ENCODE data around the gene VSTM1.

VSTM1 gene

DNA sequence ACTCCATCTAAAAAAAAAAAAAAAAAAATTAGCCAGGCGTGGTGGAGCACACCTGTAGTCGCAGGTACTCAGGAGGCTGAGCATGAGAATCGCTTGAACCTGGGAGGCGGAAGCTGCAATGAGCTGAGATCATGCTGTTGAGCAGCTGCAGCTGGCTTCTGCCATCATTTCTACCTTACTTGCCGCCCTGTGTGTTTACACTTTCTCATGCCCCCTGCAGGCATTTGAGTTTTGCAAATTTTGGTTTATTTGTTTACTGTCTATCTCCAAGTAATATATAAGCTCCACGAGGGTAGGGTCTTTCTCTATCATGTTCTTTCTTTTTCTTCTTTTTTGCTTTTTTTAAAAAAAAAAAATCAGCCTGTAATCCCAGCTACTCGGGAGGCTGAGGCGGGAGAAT is 54.3 kb downstream of the VSTM1 start:
- DNase-seq, result no peak

DNA sequence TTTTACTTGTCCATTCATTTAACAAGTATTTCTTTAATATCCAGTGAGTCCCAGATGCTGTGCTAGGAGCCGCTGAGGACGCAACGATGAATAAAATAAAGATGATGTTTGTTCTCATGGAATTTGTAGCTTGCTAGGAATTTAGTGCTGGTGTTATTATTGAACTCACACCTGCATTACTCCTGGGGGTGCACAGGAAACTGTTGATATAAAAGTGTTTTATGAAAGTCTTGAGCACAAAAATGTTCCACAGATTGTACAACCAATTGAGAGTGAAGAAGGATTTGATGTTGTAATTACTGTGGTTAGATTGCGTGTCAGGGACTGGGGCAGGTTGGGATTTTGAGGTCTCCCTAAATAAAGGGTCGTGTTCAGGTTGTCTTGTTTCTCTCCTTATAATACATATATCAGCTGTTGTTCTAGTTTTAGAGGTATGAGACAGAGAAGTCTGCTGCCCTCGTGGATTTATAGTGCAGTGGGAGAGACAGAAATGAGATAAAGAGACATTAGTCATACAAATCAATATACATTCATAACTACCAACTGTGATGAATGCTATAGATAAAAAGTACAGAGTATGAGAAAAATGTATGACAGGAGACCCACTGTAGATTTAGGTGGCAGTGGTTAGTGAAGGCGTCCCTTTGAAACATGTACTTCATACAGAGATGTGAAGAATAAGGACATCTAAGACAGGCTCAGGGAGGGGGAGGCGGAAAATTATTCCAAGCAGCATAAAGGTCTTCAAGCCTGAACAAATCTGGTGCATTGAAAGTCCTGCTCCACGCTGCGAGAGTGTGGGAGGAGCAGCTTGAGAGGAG is 61.0 kb downstream of the VSTM1 start:
- no peak for DNase-seq

DNA sequence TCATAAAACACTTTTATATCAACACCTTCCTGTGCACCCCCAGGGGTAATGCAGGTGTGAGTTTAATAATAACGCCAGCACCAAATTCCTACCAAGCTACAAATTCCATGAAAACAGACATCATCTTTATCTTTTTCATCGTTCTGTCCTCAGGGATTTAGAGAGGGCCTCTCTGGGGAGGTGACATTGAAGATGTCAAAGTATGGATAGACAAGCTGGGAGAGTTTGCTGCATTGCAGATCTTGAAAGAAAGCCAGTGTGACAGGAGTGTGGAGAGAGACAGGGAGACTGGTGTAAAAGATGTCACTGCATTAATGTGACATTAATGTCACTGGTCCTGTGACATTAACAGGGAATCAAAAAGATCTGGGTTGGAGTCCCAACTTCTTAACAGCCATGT is 62.2 kb downstream of the VSTM1 start:
- DNase-seq, result no peak

DNA sequence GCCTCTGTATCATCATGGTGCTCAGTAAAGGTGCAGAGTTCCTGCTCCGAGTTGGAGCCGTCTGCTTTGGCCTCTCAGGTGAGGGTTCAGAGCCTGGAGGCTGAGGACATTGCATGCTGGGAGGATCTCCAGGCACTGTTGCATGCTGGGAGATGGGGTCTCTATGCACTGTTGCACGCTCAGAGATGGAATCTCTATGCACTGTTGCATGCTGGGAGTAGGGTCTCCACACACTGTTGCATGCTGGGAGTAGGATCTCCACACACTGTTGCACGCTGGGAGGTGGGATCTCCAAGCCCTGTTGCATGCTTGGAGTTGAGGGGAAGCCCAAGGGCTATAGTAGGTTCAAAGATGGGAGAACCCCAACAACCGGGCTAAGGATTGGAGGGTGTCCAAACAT is 64.0 kb downstream of the VSTM1 start:
- no peak for DNase-seq

DNA sequence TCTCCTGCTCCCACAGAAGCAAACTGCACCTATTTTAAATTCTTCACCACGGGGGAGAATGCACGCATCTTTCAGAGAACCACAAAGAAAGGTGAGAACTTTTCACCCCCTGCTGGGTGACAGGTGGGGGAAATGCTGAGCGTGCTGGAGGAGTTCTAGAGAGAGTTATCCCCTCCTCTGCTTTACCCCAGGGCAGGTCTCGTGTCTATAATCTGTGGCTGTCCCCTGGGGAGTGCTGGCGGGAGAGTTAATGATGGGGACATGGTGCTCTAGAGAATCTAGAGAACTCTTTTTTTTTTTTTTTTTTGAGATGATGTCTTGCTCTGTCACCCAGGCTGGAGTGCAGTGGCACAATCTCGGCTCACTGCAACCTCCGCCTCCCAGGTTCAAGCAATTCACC is 65.5 kb downstream of the VSTM1 start:
- no peak for DNase-seq

DNA sequence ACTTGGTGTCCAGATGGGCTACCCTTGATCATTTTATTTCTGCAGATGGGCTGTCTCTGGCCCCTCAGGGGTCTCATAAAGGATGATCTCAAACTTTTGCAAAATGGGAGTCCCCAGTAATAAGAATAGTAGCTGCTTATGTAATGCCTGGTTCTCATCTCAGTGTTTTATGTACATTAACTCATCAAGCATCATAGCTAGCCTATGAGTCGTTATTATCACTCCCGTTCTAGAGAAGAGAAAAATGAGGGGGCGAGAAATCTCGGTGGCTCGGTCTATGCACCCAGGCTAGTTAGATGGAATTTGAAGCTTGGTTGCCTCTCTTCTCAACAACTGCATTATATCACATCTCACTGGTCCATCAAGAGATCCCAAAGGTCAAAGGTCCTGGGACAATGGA is 68.9 kb downstream of the VSTM1 start:
- DNase-seq, result no peak

DNA sequence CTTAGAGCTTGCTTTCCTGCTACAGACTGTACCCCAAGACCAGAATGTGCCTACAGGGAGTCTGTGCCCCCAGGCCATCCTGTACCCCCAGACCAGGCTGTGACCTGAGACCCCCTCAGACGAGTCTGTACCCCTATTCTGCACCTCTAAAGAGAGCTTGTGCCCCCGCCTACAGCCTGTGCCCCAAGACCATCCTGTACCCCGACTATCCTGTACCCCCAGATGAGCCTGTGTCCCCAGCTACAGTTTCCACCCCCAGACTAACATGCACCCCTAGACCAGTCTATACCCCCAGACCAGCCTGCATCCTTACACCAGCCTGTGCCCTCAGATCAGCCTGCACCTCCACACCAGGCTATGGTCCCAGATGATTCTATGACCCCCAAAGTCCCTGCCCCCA is 70.2 kb downstream of the VSTM1 start:
- DNase-seq, result no peak

DNA sequence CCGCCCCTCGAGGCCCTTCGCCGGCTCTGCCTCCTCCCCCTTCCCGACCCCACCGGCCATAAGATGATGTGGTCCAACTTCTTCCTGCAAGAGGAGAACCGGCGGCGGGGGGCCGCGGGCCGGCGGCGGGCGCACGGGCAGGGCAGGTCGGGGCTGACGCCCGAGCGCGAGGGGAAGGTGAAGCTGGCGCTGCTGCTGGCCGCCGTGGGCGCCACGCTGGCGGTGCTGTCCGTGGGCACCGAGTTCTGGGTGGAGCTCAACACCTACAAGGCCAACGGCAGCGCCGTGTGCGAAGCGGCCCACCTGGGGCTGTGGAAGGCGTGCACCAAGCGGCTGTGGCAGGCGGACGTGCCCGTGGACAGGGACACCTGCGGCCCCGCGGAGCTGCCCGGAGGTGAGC is 70.9 kb downstream of the VSTM1 start:
- no peak for DNase-seq

DNA sequence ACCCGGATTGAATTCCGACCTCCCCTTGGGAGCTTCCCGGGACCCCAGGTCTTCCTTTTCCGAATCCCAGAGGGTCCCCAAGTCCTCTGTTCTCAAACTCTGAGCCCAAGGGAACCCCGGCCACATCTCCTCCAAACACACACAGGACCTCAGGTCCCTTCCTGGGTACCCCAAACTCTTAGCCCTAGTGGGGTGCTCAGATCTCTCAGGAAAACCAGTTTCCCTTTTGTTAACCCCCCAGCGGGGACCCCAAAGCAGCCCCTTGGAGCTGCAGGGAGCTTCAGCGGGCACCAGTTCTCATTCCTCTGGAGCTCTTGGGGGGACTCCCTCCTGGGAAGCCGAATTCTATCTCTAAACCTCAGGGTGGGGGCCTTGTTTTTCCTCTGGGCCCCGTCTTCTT is 71.5 kb downstream of the VSTM1 start:
- DNase-seq, result no peak

DNA sequence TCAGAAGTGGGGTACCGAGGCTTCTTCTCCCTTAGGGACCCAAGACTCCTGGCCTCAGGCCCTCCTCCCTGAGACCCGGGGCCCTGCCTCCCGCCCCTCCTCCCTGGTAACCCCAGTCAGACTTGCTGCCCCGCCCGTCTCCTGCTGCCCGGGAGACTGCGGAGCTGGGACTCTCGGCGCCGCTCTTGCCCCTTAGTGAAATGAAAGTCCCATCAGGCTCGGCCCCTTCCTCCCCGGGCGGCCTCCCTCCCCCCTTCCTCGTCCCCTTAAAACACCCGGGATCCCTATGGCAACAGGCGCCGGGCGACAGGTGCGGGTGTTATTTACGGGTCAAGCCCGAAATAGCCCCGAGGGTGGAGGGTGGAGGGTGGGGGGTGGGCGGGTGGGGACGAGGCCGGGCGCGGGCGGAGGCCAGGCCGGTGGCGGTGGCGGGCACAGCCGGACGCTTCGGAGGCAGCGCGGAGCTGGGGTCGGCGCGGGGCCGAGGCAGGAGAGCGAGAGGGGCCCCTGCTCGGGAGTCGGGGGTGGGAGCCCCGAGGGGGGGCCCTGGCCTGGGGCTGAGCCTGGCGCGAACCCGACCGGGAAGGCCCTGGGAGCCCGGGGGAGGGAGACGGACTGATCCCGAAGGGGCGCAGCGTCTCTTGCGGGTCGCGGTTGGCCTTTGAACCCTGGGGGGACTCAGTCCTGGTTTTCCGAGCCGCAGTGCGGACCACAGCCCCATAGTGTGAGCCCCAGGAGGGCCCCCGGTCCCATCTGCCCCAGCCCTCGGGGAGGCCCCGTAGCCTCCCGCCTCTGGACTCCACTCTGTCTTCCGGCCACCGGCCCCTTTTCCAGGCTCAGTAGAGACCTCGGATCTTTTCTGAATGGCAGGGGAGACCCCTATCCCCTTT is 72.2 kb downstream of the VSTM1 start, which contains the start of gene CACNG6:
Gene CACNG6, plus strand, starts transcription at position 414 of the 890 bp plus-strand sequence. CDS start 1,241 bp downstream, outside the sequence.
- DNase-seq, result no peak
